ENCODE results near the gene SCD. TPM values are rescaled to one million over a fixed set of nuclear protein-coding genes. Genes with fewer than 3 reads are reported as not detected.

The SCD gene
- total and polyA plus RNA-seq, 9 of the 15 experiments (the other 6 are each of a cell fraction or from before 2014, with no cell fraction given) = 114 to 486 (median 188) TPM

GRCh38 chr10:100359030-100359432 is 12.0 kb downstream of the SCD start (continued):
- TF ChIP-seq ZNF318 (IDR thresholded peaks at IDR 0.05; ENCODE audit: borderline replicate concordance in 1 of 2, low read depth in 1 of 2) (no peak), ZNF280B (CRISPR knock-in tag; IDR thresholded peaks at IDR 0.05) (no peak), ZNF830 (CRISPR knock-in tag; IDR thresholded peaks at IDR 0.05) (no peak), SMAD4 (CRISPR knock-in tag; conservative IDR thresholded peaks at IDR 0.05) (0 out of 2 replicates have a peak, but pooled peaks have one; percentile 40), CTBP1 (IDR thresholded peaks at IDR 0.05; ENCODE audit: borderline replicate concordance) (peak; percentile 86), GATAD2B (IDR thresholded peaks at IDR 0.05; ENCODE audit: borderline replicate concordance) (no peak), ZNF699 (CRISPR knock-in tag; IDR thresholded peaks at IDR 0.05; ENCODE audit: insufficient replicate concordance) (no peak), KHSRP (IDR thresholded peaks at IDR 0.05) (peak; percentile 35; the same call in 1 of the 2 replicates), POLR2AphosphoS5 (IDR thresholded peaks at IDR 0.05; ENCODE audit: control insufficient read depth, insufficient read depth, low read depth, low read length) (peak; percentile 54; the same call in 1 of the 2 replicates), FOXM1 (IDR thresholded peaks at IDR 0.05; ENCODE audit: low read depth) (peak; percentile 75), FOXM1 (CRISPR knock-in tag; IDR thresholded peaks at IDR 0.05; ENCODE audit: low read depth) (no peak), FOSL1 (tag; conservative IDR thresholded peaks at IDR 0.05) (peak; percentile 43; the same call in 1 of the 2 replicates), GABPA (tag; conservative IDR thresholded peaks at IDR 0.05; ENCODE audit: low read depth) (0 out of 2 replicates have a peak, but pooled peaks have one; percentile 28), MCM2 (IDR thresholded peaks at IDR 0.05; ENCODE audit: low read depth) (no peak), POLR2A (conservative IDR thresholded peaks at IDR 0.05) (peak; percentile 48; the same call in 1 of the 2 replicates), ARID1B (IDR thresholded peaks at IDR 0.05) (peak; percentile 96), OTX1 (CRISPR knock-in tag; IDR thresholded peaks at IDR 0.05) (peak; percentile 65; the same call in 1 of the 2 replicates), ASH1L (IDR thresholded peaks at IDR 0.05; ENCODE audit: borderline replicate concordance, low read depth, partially characterized antibody) (peak; percentile 19), MECOM (CRISPR knock-in tag; IDR thresholded peaks at IDR 0.05) (0 out of 2 replicates have a peak, but pooled peaks have one; percentile 37), TARDBP (IDR thresholded peaks at IDR 0.05) (no peak), HDAC2 (IDR thresholded peaks at IDR 0.05) (peak; percentile 93), NR2C1 (IDR thresholded peaks at IDR 0.05) (peak; percentile 40; the same call in 1 of the 2 replicates), NR2C1 (tag; IDR thresholded peaks at IDR 0.05) (peak; percentile 63)
